ENCODE data around the gene CARD8.

DNA sequence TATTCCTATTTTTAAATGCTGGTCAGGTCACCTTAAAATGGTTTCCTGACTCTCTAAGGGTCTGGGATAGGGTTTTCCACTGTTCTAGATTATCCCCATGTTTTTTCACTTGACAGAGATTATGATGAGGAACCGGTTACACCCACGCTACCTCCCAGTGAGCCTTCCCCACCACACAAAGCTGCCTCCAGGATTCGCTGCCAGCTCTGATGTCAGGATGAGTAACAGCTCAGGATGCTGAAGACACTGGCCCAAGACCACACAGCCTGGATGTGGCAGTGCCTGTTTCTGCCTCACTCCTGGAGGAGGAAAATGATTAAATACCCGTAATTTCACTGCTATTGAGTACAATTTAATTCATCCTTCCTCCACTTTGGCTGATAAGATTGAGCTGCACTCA lies 37.1 kb upstream of the CARD8 start:
- TF ChIP-seq, protein P1, sequence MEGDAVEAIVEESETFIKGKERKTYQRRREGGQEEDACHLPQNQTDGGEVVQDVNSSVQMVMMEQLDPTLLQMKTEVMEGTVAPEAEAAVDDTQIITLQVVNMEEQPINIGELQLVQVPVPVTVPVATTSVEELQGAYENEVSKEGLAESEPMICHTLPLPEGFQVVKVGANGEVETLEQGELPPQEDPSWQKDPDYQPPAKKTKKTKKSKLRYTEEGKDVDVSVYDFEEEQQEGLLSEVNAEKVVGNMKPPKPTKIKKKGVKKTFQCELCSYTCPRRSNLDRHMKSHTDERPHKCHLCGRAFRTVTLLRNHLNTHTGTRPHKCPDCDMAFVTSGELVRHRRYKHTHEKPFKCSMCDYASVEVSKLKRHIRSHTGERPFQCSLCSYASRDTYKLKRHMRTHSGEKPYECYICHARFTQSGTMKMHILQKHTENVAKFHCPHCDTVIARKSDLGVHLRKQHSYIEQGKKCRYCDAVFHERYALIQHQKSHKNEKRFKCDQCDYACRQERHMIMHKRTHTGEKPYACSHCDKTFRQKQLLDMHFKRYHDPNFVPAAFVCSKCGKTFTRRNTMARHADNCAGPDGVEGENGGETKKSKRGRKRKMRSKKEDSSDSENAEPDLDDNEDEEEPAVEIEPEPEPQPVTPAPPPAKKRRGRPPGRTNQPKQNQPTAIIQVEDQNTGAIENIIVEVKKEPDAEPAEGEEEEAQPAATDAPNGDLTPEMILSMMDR (IDR thresholded peaks at IDR 0.05; ENCODE audit: poor library complexity, severe bottlenecking): no peak
- TF ChIP-seq SMC3 (conservative IDR thresholded peaks at IDR 0.05; ENCODE audit: poor library complexity) (no peak), MXI1 (conservative IDR thresholded peaks at IDR 0.05; ENCODE audit: poor library complexity, severe bottlenecking) (no peak), EZH2 (IDR thresholded peaks at IDR 0.05; ENCODE audit: borderline replicate concordance, insufficient read depth, low read length, poor library complexity, severe bottlenecking) (no peak), TAF1 (IDR thresholded peaks at IDR 0.05; ENCODE audit: low read depth) (no peak), RAD21 (conservative IDR thresholded peaks at IDR 0.05) (no peak)
